ENCODE measurements around the gene OIT3. TPM values are rescaled to one million over a fixed set of nuclear protein-coding genes. Genes with fewer than 3 reads are reported as not detected.

OIT3 gene
- total RNA-seq, 1 experiment from 2014 or later, result 1.4 TPM

DNA sequence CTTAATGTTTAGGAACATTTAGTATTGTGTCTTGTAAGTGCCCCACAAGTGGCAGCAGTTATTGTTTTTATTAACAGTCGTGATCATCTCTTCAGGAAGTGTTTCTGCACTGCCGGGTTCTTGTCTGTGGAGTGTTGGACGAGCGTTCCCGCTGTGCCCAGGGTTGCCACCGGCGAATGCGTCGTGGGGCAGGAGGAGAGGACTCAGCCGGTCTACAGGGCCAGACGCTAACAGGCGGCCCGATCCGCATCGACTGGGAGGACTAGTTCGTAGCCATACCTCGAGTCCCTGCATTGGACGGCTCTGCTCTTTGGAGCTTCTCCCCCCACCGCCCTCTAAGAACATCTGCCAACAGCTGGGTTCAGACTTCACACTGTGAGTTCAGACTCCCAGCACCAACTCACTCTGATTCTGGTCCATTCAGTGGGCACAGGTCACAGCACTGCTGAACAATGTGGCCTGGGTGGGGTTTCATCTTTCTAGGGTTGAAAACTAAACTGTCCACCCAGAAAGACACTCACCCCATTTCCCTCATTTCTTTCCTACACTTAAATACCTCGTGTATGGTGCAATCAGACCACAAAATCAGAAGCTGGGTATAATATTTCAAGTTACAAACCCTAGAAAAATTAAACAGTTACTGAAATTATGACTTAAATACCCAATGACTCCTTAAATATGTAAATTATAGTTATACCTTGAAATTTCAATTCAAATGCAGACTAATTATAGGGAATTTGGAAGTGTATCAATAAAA, 38.9 kb downstream of the OIT3 start:
- no peaks in the 10 kb centered on the region for H3K9me3 Mint-ChIP-seq (ENCODE audit: low read depth, unreplicated experiment)
- H3K4me1 Mint-ChIP-seq (ENCODE audit: low read depth, unreplicated experiment), result no peaks in the 10 kb centered on the region
- CTCF ChIA-PET, result no interaction called here
- TF ChIP-seq, protein P1, sequence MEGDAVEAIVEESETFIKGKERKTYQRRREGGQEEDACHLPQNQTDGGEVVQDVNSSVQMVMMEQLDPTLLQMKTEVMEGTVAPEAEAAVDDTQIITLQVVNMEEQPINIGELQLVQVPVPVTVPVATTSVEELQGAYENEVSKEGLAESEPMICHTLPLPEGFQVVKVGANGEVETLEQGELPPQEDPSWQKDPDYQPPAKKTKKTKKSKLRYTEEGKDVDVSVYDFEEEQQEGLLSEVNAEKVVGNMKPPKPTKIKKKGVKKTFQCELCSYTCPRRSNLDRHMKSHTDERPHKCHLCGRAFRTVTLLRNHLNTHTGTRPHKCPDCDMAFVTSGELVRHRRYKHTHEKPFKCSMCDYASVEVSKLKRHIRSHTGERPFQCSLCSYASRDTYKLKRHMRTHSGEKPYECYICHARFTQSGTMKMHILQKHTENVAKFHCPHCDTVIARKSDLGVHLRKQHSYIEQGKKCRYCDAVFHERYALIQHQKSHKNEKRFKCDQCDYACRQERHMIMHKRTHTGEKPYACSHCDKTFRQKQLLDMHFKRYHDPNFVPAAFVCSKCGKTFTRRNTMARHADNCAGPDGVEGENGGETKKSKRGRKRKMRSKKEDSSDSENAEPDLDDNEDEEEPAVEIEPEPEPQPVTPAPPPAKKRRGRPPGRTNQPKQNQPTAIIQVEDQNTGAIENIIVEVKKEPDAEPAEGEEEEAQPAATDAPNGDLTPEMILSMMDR (IDR thresholded peaks at IDR 0.05; ENCODE audit: unreplicated experiment), result no peak
- no peak overlapping the region for H3K4me3 Mint-ChIP-seq (ENCODE audit: low read depth, unreplicated experiment)
- H3K27ac Mint-ChIP-seq (ENCODE audit: unreplicated experiment), result no peak overlapping the region
- no peak for DNase-seq
- intact Hi-C loops (cut with micrococcal nuclease; ENCODE audit: unreplicated experiment), result no loop called here
- no peaks in the 10 kb centered on the region for H3K36me3 Mint-ChIP-seq (ENCODE audit: insufficient read depth, unreplicated experiment)
- no TSS peak for BruUV-seq (replicated peaks)
- no peaks in the 10 kb centered on the region for H3K27me3 Mint-ChIP-seq (ENCODE audit: unreplicated experiment)

DNA sequence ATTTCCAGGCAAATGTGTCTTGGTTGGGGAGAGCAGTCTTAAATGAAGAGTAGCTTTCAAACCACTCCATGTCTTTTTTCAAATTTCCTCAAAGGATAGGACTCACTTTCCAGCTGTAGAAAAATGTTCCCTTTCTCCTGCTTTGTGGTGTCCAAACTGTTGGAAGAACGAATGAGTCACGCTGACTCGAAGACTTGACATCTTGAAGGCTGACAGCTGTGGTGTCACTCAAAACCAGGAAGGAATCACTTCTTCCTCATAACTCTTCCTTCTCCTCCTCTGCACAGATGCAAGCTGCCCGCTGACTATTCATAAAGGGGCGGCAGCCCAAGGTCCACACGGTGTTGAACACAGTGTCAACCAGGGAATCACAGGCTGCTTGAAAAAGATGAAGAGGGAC, 41.8 kb downstream of the OIT3 start:
- Mint-ChIP-seq H3K4me1 (ENCODE audit: low read depth, unreplicated experiment) (peaks cover 11% of the 10 kb centered on the region), H3K27me3 (ENCODE audit: unreplicated experiment) (no peaks in the 10 kb centered on the region), H3K36me3 (ENCODE audit: insufficient read depth, unreplicated experiment) (no peaks in the 10 kb centered on the region), H3K9me3 (ENCODE audit: low read depth, unreplicated experiment) (no peaks in the 10 kb centered on the region), H3K27ac (ENCODE audit: unreplicated experiment) (no peak overlapping the region), H3K4me3 (ENCODE audit: low read depth, unreplicated experiment) (no peak overlapping the region)
- no peak for DNase-seq
- BruUV-seq (replicated peaks), result no TSS peak
- TF ChIP-seq, protein P1 (IDR thresholded peaks at IDR 0.05; ENCODE audit: unreplicated experiment), result no peak
- CTCF ChIA-PET, result interaction anchor here (0.6 to 0.7 kb wide), 2 partner anchors 10 to 276 kb away, joined by 3 to 8 read pairs; no protein-coding TSS in a partner anchor
- intact Hi-C loops (cut with micrococcal nuclease; ENCODE audit: unreplicated experiment), result no loop called here

DNA sequence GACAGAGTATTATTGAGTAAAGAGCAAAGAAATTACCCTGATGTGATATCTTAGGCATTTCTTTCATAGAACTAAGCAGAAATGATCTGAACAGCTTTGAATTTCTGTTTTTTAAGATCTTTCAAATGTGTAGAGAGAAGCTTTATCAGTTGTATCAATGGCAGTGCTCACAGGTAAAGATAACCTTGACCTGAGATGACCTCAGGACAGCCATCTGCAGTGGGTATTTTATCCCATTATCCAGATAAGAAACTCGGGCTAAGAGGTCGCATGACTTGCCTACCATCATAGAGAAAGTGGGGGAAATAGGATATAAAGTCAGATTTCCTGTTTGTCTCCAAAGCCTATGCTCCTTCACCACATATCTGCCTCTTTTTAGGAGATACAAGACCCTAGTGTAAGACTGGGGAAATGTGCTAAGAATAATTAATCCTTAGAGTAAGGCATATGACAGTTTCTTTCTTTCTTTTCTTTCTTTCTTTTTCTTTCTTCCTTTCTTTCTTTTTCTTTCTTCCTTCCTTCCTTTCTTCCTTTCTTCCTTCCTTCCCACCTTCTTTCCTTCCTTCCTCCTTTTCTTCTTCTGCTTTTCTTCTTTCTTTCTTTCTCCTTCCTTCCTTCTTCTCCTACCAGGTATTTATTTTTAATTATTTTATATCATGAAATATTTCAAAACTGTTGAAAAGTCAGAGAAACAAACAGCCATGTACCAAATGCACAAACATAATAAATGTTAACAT, 50.1 kb downstream of the OIT3 start:
- TF ChIP-seq, protein P1 (IDR thresholded peaks at IDR 0.05; ENCODE audit: unreplicated experiment), result no peak
- DNase-seq, result no peak
- CTCF ChIA-PET, result no interaction called here
- Mint-ChIP-seq H3K27me3 (ENCODE audit: unreplicated experiment) (no peaks in the 10 kb centered on the region), H3K4me3 (ENCODE audit: low read depth, unreplicated experiment) (no peak overlapping the region), H3K36me3 (ENCODE audit: insufficient read depth, unreplicated experiment) (no peaks in the 10 kb centered on the region), H3K4me1 (ENCODE audit: low read depth, unreplicated experiment) (peaks cover 11% of the 10 kb centered on the region), H3K9me3 (ENCODE audit: low read depth, unreplicated experiment) (no peaks in the 10 kb centered on the region), H3K27ac (ENCODE audit: unreplicated experiment) (no peak overlapping the region)
- intact Hi-C loops (cut with micrococcal nuclease; ENCODE audit: unreplicated experiment), result no loop called here
- BruUV-seq (replicated peaks), result no TSS peak

DNA sequence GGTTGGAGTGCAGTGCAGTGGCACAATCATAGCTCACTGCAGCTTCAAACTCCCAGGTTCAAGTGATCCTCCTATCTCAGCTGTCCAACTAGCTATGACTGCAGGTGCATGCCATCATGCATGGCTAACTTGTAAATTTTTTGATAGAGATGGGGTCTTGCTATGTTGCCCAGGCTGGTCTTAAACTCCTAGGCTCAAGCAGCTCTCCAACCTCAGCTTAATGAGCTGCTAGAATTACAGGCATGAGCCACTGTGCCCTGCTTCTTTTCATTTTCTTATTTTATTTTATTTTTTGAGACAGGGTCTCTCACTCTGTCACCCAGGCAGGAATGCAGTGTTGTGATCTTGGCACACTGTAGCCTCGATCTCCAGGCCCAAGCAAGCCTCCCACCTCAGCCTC, 53.4 kb downstream of the OIT3 start:
- CTCF ChIA-PET, result no interaction called here
- Mint-ChIP-seq H3K36me3 (ENCODE audit: insufficient read depth, unreplicated experiment) (no peaks in the 10 kb centered on the region), H3K4me3 (ENCODE audit: low read depth, unreplicated experiment) (no peak overlapping the region), H3K9me3 (ENCODE audit: low read depth, unreplicated experiment) (no peaks in the 10 kb centered on the region), H3K27ac (ENCODE audit: unreplicated experiment) (no peak overlapping the region), H3K27me3 (ENCODE audit: unreplicated experiment) (no peaks in the 10 kb centered on the region), H3K4me1 (ENCODE audit: low read depth, unreplicated experiment) (no peaks in the 10 kb centered on the region)
- BruUV-seq (replicated peaks), result no TSS peak
- TF ChIP-seq, protein P1 (IDR thresholded peaks at IDR 0.05; ENCODE audit: unreplicated experiment), result no peak
- no peak for DNase-seq
- intact Hi-C loops (cut with micrococcal nuclease; ENCODE audit: unreplicated experiment), result no loop called here
